HG02852 (cell line): Measurements from ENCODE around the gene CCDC102B.
"Not testable (repeated sequence)": the region's sequence is repeated elsewhere in the genome, so short reads cannot be mapped to it uniquely, and the experiment has no call there.

Experiments
- ATAC-seq: cut with Tn5 transposase; IDR thresholded peaks from one replicate; pipeline ENCODE4 v1.9.1; 2021; ENCODE audit warnings: mild to moderate bottlenecking, moderate library complexity; ENCODE audit not compliant: unreplicated experiment

CCDC102B gene

GRCh38 chr18:68826121-68826520 lies 28.2 kb downstream of the CCDC102B start:
- ATAC-seq, result no peak

GRCh38 chr18:68830256-68831045 lies 32.6 kb downstream of the CCDC102B start:
- ATAC-seq, result no peak

GRCh38 chr18:68833756-68834155 lies 35.9 kb downstream of the CCDC102B start:
- no peak for ATAC-seq

GRCh38 chr18:68837665-68838451 lies 40.0 kb downstream of the CCDC102B start:
- no peak for ATAC-seq

- ATAC-seq, result no peak
Observed at GRCh38 chr18:68839701-68840100, 41.8 kb downstream of the CCDC102B start.

- ATAC-seq, result no peak
Observed at GRCh38 chr18:68840554-68841263, 42.8 kb downstream of the CCDC102B start.

- no peak for ATAC-seq
Observed at GRCh38 chr18:68841301-68841700, 43.4 kb downstream of the CCDC102B start.

GRCh38 chr18:68842951-68843350 lies 45.1 kb downstream of the CCDC102B start:
- ATAC-seq, result no peak

GRCh38 chr18:68843473-68844089 lies 45.7 kb downstream of the CCDC102B start:
- no peak for ATAC-seq

- no peak for ATAC-seq
Observed at GRCh38 chr18:68847219-68847837, 49.4 kb downstream of the CCDC102B start.

- ATAC-seq, result no peak
Observed at GRCh38 chr18:68848242-68848641, 50.4 kb downstream of the CCDC102B start.

- ATAC-seq, result no peak
Observed at GRCh38 chr18:68854786-68855391, 57.0 kb downstream of the CCDC102B start.

- no peak for ATAC-seq
Observed at GRCh38 chr18:68855491-68855890, 57.6 kb downstream of the CCDC102B start.

- no peak for ATAC-seq
Observed at GRCh38 chr18:68861365-68861764, 63.5 kb downstream of the CCDC102B start.

- no peak for ATAC-seq
Observed at GRCh38 chr18:68865021-68865420, 67.1 kb downstream of the CCDC102B start.

GRCh38 chr18:68865503-68865902 lies 67.6 kb downstream of the CCDC102B start:
- no peak for ATAC-seq

- no peak for ATAC-seq
Observed at GRCh38 chr18:68873003-68873402, 75.1 kb downstream of the CCDC102B start.

GRCh38 chr18:68874361-68874760 lies 76.5 kb downstream of the CCDC102B start:
- ATAC-seq, result no peak

- ATAC-seq, result not testable (repeated sequence)
Observed at GRCh38 chr18:68879947-68880346, 82.1 kb downstream of the CCDC102B start.

GRCh38 chr18:68887410-68887809 lies 89.5 kb downstream of the CCDC102B start:
- no peak for ATAC-seq
